Stomach (tissue), 4 donors: ENCODE results near the gene GABRB1.

Source experiments
- EP300 ChIP-seq: sonication (generic); formaldehyde crosslinking; IDR thresholded peaks from one replicate; pipeline ENCODE4 v1.6.1; 2017; ENCODE audit warnings: antibody characterized with exemption
- POLR2A ChIP-seq, 4 donors: fragments of 450-650 bp; IDR thresholded peaks; one replicate each; pipeline ENCODE4 v1.6.1; 2016; ENCODE audit warnings: antibody characterized with exemption in 4 of 4, control low read depth in 2 of 4, mild to moderate bottlenecking in 1 of 4, moderate library complexity in 1 of 4
- POLR2AphosphoS5 ChIP-seq, 3 donors: sonication (generic); formaldehyde crosslinking; IDR thresholded peaks; one replicate each; pipeline ENCODE4 v1.6.1; 2016; ENCODE audit warnings: antibody characterized with exemption in 3 of 3
- TF ChIP-seq, protein P1 (sequence below), 7 experiments: fragments of 450-650 bp in 4 of 7; fragments of 200-600 bp in 3 of 7; sonication (generic) in 3 of 7; IDR thresholded peaks; one replicate each; pipeline ENCODE4 v1.5.1; 2016 to 2019; ENCODE audit warnings: antibody characterized with exemption in 7 of 7, control low read depth in 2 of 7, mild to moderate bottlenecking in 1 of 7

DNA sequence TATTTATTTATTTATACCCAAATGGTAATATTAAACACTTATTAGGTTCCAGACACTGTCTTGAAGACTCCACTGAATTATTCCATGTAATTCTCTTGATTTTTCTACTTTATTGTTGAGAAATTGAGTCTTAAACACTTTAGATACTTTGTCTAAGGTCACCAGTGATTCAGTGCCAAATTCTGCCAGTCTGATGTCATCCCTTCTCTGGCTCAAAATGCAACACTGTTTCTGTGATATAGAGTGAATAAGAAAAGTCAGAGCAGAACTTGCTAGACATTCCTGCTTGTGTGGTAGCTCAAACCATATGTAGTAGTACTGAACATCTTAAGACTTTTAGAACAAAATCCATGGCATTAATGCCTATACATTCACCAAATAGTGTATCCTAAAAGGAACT lies 164.3 kb downstream of the GABRB1 start:
- TF ChIP-seq, protein P1, sequence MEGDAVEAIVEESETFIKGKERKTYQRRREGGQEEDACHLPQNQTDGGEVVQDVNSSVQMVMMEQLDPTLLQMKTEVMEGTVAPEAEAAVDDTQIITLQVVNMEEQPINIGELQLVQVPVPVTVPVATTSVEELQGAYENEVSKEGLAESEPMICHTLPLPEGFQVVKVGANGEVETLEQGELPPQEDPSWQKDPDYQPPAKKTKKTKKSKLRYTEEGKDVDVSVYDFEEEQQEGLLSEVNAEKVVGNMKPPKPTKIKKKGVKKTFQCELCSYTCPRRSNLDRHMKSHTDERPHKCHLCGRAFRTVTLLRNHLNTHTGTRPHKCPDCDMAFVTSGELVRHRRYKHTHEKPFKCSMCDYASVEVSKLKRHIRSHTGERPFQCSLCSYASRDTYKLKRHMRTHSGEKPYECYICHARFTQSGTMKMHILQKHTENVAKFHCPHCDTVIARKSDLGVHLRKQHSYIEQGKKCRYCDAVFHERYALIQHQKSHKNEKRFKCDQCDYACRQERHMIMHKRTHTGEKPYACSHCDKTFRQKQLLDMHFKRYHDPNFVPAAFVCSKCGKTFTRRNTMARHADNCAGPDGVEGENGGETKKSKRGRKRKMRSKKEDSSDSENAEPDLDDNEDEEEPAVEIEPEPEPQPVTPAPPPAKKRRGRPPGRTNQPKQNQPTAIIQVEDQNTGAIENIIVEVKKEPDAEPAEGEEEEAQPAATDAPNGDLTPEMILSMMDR (IDR thresholded peaks at IDR 0.05): no peak
- no peak for TF ChIP-seq EP300
- no peak for TF ChIP-seq POLR2AphosphoS5 (IDR thresholded peaks at IDR 0.05)
- TF ChIP-seq POLR2A (IDR thresholded peaks at IDR 0.05): no peak
